Measurements from ENCODE around the gene EEF2KMT.
"Not testable (repeated sequence)": the region's sequence is repeated elsewhere in the genome, so short reads cannot be mapped to it uniquely, and the experiment has no call there.

DNA sequence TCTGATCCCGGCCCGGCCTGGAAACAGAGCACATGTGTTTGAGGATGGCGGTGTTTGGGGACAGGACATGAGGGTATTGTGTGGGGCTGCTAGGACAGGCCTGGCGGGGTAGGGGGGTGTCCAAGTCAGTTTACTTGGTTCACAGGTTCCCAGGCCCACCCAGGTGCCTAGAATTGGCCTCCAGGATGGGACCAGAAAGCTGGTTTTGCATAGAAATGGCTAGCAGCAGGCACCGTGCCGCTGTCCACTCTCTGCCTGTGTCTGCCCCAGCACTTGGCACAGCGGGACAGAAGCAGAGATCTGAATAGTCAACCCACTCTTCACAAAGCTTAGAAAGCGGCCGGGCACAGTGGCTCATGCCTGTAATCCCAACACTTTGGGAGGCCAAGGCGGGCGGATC is 11.9 kb downstream of the EEF2KMT start:
- TF ChIP-seq, protein P1, sequence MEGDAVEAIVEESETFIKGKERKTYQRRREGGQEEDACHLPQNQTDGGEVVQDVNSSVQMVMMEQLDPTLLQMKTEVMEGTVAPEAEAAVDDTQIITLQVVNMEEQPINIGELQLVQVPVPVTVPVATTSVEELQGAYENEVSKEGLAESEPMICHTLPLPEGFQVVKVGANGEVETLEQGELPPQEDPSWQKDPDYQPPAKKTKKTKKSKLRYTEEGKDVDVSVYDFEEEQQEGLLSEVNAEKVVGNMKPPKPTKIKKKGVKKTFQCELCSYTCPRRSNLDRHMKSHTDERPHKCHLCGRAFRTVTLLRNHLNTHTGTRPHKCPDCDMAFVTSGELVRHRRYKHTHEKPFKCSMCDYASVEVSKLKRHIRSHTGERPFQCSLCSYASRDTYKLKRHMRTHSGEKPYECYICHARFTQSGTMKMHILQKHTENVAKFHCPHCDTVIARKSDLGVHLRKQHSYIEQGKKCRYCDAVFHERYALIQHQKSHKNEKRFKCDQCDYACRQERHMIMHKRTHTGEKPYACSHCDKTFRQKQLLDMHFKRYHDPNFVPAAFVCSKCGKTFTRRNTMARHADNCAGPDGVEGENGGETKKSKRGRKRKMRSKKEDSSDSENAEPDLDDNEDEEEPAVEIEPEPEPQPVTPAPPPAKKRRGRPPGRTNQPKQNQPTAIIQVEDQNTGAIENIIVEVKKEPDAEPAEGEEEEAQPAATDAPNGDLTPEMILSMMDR (IDR thresholded peaks at IDR 0.05) = not testable (repeated sequence)
- not testable (repeated sequence) for TF ChIP-seq POLR2A (IDR thresholded peaks at IDR 0.05)
